A549 (cell line): ENCODE results near the gene PCNX1. TPM values are rescaled to one million over a fixed set of nuclear protein-coding genes. Genes with fewer than 3 reads are reported as not detected.

Experiments used
- ATAC-seq, 2 experiments: fragments of 200-7000 bp in 1 of 2; fragments of >200 bp in 1 of 2; cut with Nextera tagmentation in 1 of 2; cut with Tn5 transposase in 1 of 2; 3 replicates each; pipeline versions ENCODE4 v1.8.0 to v1.9.1; 2018 to 2020; ENCODE audit warnings: mild to moderate bottlenecking in 1 of 2, moderate library complexity in 1 of 2
- CTCF ChIA-PET: fragments of 300-600 bp; sonication (Branson Sonifier 250); formaldehyde crosslinking; extraction: SDS; loops from one replicate; lab custom pipeline; 2021; ENCODE audit warnings: antibody characterized with exemption, inconsistent platforms; lab: Yijun Ruan, JAX
- POLR2A ChIA-PET: fragments of 350-600 bp; formaldehyde crosslinking; extraction: SDS; loops from one replicate; lab custom pipeline; 2021; ENCODE audit warnings: antibody characterized with exemption, inconsistent platforms; lab: Yijun Ruan, JAX
- DNase-seq, 2 experiments: peaks; one replicate each; pipeline versions ENCODE4 v3.0.0 to v3.0.0-alpha.2; 2011 to 2016; ENCODE audit warnings: low read depth in 1 of 2, low spot score in 1 of 2
- FAIRE-seq: peaks from 2 replicates; lab custom pipeline; 2011; peaks lifted over from hg19 to GRCh38; lab: Jason Lieb, UNC
- H3K27ac ChIP-seq, 2 experiments: fragments of >200 bp; sonication (Bioruptor Twin); formaldehyde crosslinking; 3 replicates each; pipeline ENCODE4 v1.5.1; 2016 to 2017
- H3K4me1 ChIP-seq: fragments of >200 bp; sonication (Bioruptor Twin); formaldehyde crosslinking; 3 replicates; pipeline ENCODE4 v1.6.1; 2016
- H3K4me2 ChIP-seq: fragments of >200 bp; sonication (Bioruptor Twin); formaldehyde crosslinking; 3 replicates; pipeline ENCODE4 v1.6.1; 2016
- H3K4me3 ChIP-seq: fragments of >200 bp; sonication (Bioruptor Twin); formaldehyde crosslinking; 3 replicates; pipeline ENCODE4 v1.5.1; 2016
- H3K9me3 ChIP-seq: fragments of >200 bp; sonication (Bioruptor Twin); formaldehyde crosslinking; 3 replicates; pipeline ENCODE4 v1.6.1; 2016
- BHLHE40 ChIP-seq: IDR thresholded peaks from 2 replicates; pipeline ENCODE4 v1.6.1; 2012; ENCODE audit warnings: low read depth, low read length, inconsistent platforms
- CBX2 ChIP-seq: fragments of 200-600 bp; sonication (generic); IDR thresholded peaks from 2 replicates; pipeline ENCODE4 v1.6.1; 2016; ENCODE audit warnings: low read depth, mild to moderate bottlenecking, borderline replicate concordance
- CHD2 ChIP-seq: fragments of 150-350 bp; IDR thresholded peaks from 2 replicates; pipeline ENCODE4 v1.6.1; 2014; ENCODE audit warnings: low read length; ENCODE audit not compliant: partially characterized antibody
- CTCF ChIP-seq: fragments of >200 bp; sonication (Bioruptor Twin); formaldehyde crosslinking; IDR thresholded peaks from 3 replicates; pipeline ENCODE4 v1.5.1; 2016
- ELK1 ChIP-seq: fragments of 150-350 bp; IDR thresholded peaks from 2 replicates; pipeline ENCODE4 v1.6.1; 2014; ENCODE audit warnings: low read depth, mild to moderate bottlenecking, low read length
- HOXB13 ChIP-seq: fragments of 250-450 bp; sonication (Bioruptor Pico); IDR thresholded peaks from 2 replicates; pipeline ENCODE4 v1.5.0; 2020; ENCODE audit warnings: low read depth, mild to moderate bottlenecking, moderate library complexity
- HOXB5 ChIP-seq: fragments of 250-450 bp; sonication (Bioruptor Pico); IDR thresholded peaks from 2 replicates; pipeline ENCODE4 v1.5.0; 2020; ENCODE audit warnings: mild to moderate bottlenecking, moderate library complexity
- MAX ChIP-seq: IDR thresholded peaks from 2 replicates; pipeline ENCODE4 v1.6.1; 2012
- NR3C1 ChIP-seq: fragments of >200 bp; sonication (Bioruptor Twin); formaldehyde crosslinking; IDR thresholded peaks from 3 replicates; pipeline ENCODE4 v1.6.1; 2017
- RAD21 ChIP-seq, 2 experiments: fragments of >200 bp in 1 of 2; sonication (Bioruptor Twin) in 1 of 2; formaldehyde crosslinking in 1 of 2; IDR thresholded peaks in 1 of 2; conservative IDR thresholded peaks in 1 of 2; 2 replicates in 1 of 2; 3 replicates in 1 of 2; pipeline ENCODE4 v1.6.1; 2012 to 2018; ENCODE audit warnings: inconsistent platforms in 1 of 2
- RARB ChIP-seq: fragments of 250-450 bp; sonication (Bioruptor Pico); IDR thresholded peaks from 2 replicates; pipeline ENCODE4 v1.8.0; 2021; ENCODE audit warnings: mild to moderate bottlenecking, moderate library complexity
- RCOR1 ChIP-seq: fragments of 150-350 bp; IDR thresholded peaks from 2 replicates; pipeline ENCODE4 v1.6.1; 2014; ENCODE audit warnings: antibody characterized with exemption, low read length, low read depth
- REST ChIP-seq: fragments of 200-600 bp; sonication (generic); IDR thresholded peaks from 2 replicates; pipeline ENCODE4 v1.6.1; 2016; ENCODE audit warnings: antibody characterized with exemption, mild to moderate bottlenecking, moderate library complexity
- RFX5 ChIP-seq: fragments of 450-650 bp; IDR thresholded peaks from 2 replicates; pipeline ENCODE4 v1.7.1; 2014; ENCODE audit warnings: antibody characterized with exemption, mild to moderate bottlenecking, moderate library complexity
- RNF2 ChIP-seq: fragments of 200-600 bp; sonication (generic); IDR thresholded peaks from 2 replicates; pipeline ENCODE4 v1.6.1; 2016; ENCODE audit warnings: low read depth, mild to moderate bottlenecking, antibody characterized with exemption, moderate library complexity, borderline replicate concordance
- SMC3 ChIP-seq: fragments of >200 bp; sonication (Bioruptor Twin); formaldehyde crosslinking; IDR thresholded peaks from 3 replicates; pipeline ENCODE4 v1.6.1; 2018; ENCODE audit warnings: inconsistent platforms
- USF2 ChIP-seq: fragments of 450-650 bp; IDR thresholded peaks from 2 replicates; pipeline ENCODE4 v1.6.1; 2014; ENCODE audit warnings: antibody characterized with exemption
- ZC3H11A ChIP-seq: fragments of 450-650 bp; IDR thresholded peaks from 2 replicates; pipeline ENCODE4 v1.6.1; 2014; ENCODE audit warnings: antibody characterized with exemption, mild to moderate bottlenecking
- ZNF302 ChIP-seq: fragments of 250-450 bp; sonication (Bioruptor Pico); IDR thresholded peaks from 2 replicates; pipeline ENCODE4 v1.9.0; 2021; ENCODE audit warnings: inconsistent platforms, mild to moderate bottlenecking, moderate library complexity
- ZSCAN20 ChIP-seq: fragments of 250-450 bp; sonication (Bioruptor Pico); IDR thresholded peaks from 2 replicates; pipeline ENCODE4 v1.8.0; 2022; ENCODE audit warnings: mild to moderate bottlenecking, moderate library complexity
- WGBS: methylation state at CpG from one replicate; pipeline ENCODE4 v1.1.6; 2017; ENCODE audit errors: missing lambda C conversion rate; 5-methylcytosine and 5-hydroxymethylcytosine counted together
- polyA plus RNA-seq, 4 experiments: library from polyadenylated mRNA; depleted of rRNA in 3 of 4; stranded (reverse); fragments of >200 nt; fragmentation: RNase III in 1 of 4; extraction: RNeasy Plus Mini Kit Qiagen cat#74134 plus additional on column Dnase treatment in 1 of 4; gene quantifications; 2 replicates in 3 of 4; 3 replicates in 1 of 4; pipeline ENCODE4 v1.2.3, GENCODE V29; 2011 to 2017

PCNX1 gene
- polyA plus RNA-seq, 2 of the 4 experiments (the other 2 are of a cell fraction) = 10.4 to 45.0 TPM

- DNase-seq (no peak), FAIRE-seq (no peak), ATAC-seq (0 out of 6 replicates have a peak, but pooled peaks of 1 of the 2 experiments have one; percentile 23)
- Histone ChIP-seq H3K4me2 (no peak overlapping the region), H3K27ac (no peak overlapping the region), H3K4me3 (no peak overlapping the region), H3K4me1 (0 out of 3 replicates have a peak, but pooled peaks cover 7% of the 10 kb centered on the region), H3K9me3 (no peaks in the 10 kb centered on the region)
- ChIA-PET CTCF (interaction anchor here (0.9 to 7.1 kb wide), 2 partner anchors 13 to 152 kb away, joined by 3 to 60 read pairs; no protein-coding TSS in a partner anchor), POLR2A (no interaction called here)
- WGBS = 83% methylated on average over 2 of the region's 2 CpGs
- TF ChIP-seq CHD2 (no peak), MAX (no peak), HOXB5 (CRISPR knock-in tag) (no peak), CBX2 (no peak), RCOR1 (no peak), ZSCAN20 (CRISPR knock-in tag) (no peak), NR3C1 (no peak), ZNF302 (CRISPR knock-in tag) (no peak), HOXB13 (CRISPR knock-in tag) (no peak), RFX5 (no peak), BHLHE40 (no peak)
These were observed 64.3 kb downstream of the PCNX1 start for GRCh38 chr14:70971560-70971959.

GRCh38 chr14:70972107-70972976, 65.1 kb downstream of the PCNX1 start:
- no peaks in the 10 kb centered on the region for H3K9me3 ChIP-seq
- POLR2A ChIA-PET = no interaction called here
- no peak overlapping the region for H3K27ac ChIP-seq
- ATAC-seq = peak; percentile 94 to 97
- no peak overlapping the region for H3K4me3 ChIP-seq
- H3K4me1 ChIP-seq = 0 out of 3 replicates have a peak, but pooled peaks cover under 1% of the 10 kb centered on the region
- peak; percentile 21 to 86 for DNase-seq
- WGBS = 52% methylated on average over 6 of the region's 6 CpGs
- CTCF ChIA-PET = interaction anchor here (0.6 to 7.1 kb wide), 19 partner anchors 10 to 200 kb away, joined by 3 to 60 read pairs (median 3); partner anchors contain the start of genes MAP3K9 and PCNX1
- TF ChIP-seq SMC3 (peak; percentile 70), CTCF (peak; percentile 95), RNF2 (no peak), RARB (no peak), RAD21 (conservative IDR thresholded peaks at IDR 0.05 in 1 of 2, IDR thresholded peaks at IDR 0.05 in 1 of 2) (peak; percentile 80 to 87)
- peak; percentile 82 for FAIRE-seq
- H3K4me2 ChIP-seq = no peak overlapping the region

- ATAC-seq (no peak), FAIRE-seq (no peak), DNase-seq (no peak)
- WGBS = 96% methylated on average over 6 of the region's 6 CpGs
- Histone ChIP-seq H3K4me2 (no peak overlapping the region), H3K4me3 (no peak overlapping the region), H3K4me1 (no peaks in the 10 kb centered on the region), H3K9me3 (no peaks in the 10 kb centered on the region), H3K27ac (no peak overlapping the region)
- ChIA-PET POLR2A (interaction anchor here (0.6 kb wide), 1 partner anchor 168 kb away, joined by 5 read pairs; no protein-coding TSS in a partner anchor), CTCF (interaction anchor here (1.0 to 2.9 kb wide), 4 partner anchors 21 to 158 kb away, joined by 3 to 23 read pairs (median 10); partner anchors contain the start of gene PCNX1)
- no peak for TF ChIP-seq HOXB5 (CRISPR knock-in tag)
- TF ChIP-seq CHD2 = no peak
- no peak for TF ChIP-seq BHLHE40
- TF ChIP-seq ZC3H11A = no peak
- TF ChIP-seq ELK1 = no peak
- no peak for TF ChIP-seq SMC3
- TF ChIP-seq USF2 = no peak
- no peak for TF ChIP-seq NR3C1
- no peak for TF ChIP-seq REST
- TF ChIP-seq RFX5 = no peak
- no peak for TF ChIP-seq ZSCAN20 (CRISPR knock-in tag)
These were observed 69.3 kb downstream of the PCNX1 start for GRCh38 chr14:70976591-70976990.
